CD4-positive, alpha-beta T cell treated with Interleukin-4 for 1 hour (primary cell): ENCODE results near the gene SPIB.
"Not testable (repeated sequence)": the region's sequence is repeated elsewhere in the genome, so short reads cannot be mapped to it uniquely, and the experiment has no call there.

Experiments
- DNase-seq, 2 donors: peaks; one replicate each; pipeline ENCODE4 v3.0.0-alpha.2; 2020 to 2022

Gene SPIB

DNA sequence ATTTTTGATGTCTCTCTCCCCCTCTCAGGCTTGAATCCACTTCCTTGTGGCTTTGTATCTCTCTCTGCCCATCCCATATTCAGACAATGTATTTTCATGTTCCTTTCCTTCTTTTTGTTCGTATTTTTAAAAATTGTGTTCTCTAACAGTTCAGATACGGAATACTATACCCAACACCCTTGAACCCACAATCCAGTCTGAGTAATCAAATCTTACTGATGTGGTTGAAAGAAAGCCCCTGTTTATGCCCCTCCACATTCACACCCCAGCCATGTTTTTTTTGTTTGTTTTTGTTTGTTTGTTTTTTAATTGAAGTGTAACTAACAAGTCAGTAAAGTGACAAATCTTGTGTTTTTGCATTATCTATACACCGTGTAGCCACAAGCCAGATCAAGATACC is 1.4 kb downstream of the SPIB start:
- DNase-seq, result no peak

DNA sequence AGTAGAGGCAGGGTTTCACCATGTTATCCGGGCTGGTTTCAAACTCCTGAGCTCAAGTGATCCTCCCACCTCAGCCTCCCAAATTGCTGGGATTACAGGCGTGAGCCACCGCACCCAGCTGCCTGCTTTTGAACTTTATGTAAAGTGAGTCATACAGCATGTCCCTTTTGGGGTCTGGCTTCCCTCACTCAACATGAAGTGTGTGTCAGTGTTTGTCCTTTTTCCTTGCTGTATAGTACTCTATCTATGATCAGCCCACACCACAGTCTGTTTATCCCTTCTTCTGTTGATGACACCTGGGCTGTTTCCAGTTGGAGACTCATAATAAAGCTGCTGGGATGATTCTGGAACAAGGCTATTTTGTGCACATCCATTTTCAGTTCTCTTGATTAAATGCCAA is 2.1 kb downstream of the SPIB start:
- DNase-seq, result no peak

DNA sequence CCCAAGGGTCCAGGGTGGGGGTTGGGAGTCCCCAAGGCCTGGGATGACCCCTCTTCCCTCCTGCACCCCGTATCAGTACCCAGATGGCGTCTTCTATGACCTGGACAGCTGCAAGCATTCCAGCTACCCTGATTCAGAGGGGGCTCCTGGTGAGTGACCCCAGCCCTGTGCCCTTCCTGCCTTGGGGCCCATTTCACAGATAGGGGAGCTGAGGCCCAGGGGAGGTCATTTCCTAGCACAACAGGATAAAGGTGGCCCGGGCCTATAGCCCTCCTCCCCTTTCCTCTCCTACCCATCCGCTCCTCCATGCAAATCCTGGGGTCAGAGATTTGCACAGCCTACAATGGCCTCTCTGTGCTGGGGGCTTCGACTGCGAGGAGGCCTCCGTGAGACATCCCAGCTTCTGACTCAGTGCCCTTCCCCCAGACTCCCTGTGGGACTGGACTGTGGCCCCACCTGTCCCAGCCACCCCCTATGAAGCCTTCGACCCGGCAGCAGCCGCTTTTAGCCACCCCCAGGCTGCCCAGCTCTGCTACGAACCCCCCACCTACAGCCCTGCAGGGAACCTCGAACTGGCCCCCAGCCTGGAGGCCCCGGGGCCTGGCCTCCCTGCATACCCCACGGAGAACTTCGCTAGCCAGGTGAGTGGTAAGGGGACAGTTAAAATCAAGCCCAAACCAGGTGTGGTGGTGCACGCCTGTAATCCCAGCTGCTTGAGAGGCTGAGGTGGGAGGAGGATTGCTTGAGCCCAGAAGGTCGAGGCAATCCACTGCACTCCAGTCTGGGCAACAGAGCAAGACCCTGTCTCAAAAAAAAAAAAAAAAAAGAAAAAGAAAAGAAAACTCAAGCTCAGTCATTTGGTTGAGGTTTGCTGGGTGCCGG is 3.9 kb downstream of the SPIB start:
- DNase-seq, result no peak

DNA sequence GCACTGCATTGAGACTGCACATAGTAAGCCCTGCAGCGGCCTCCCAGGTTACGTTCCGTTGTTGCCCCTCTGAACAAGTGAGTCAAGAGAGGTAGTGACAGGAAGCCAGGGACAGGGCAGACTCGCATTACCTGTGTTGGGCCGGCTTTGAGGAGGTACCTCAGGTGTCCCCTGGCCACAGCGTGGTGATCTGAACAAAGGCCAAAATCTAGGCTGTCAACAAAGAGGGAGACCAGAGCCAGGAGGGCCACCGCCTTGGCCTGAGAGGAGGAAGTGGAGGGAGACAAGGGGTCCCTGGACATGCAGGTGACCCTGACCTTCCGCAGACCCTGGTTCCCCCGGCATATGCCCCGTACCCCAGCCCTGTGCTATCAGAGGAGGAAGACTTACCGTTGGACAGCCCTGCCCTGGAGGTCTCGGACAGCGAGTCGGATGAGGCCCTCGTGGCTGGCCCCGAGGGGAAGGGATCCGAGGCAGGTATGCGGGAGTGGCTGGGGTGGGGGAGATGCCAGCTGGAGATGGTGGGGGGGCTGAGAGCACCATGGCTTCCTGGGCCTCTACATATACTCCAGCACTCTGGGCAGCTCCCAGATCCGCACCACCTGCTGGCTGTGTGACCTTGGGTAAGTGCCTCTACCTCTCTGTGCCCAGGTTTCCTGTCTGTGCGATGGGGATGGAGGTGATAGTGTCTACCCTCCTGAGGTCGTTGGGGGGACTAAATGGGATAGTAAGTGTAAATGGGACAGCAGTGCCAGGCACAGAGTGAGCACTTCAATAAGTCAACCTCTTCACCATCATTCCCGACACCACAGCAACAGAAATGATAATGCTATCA is 4.8 kb downstream of the SPIB start:
- DNase-seq, result no peak

DNA sequence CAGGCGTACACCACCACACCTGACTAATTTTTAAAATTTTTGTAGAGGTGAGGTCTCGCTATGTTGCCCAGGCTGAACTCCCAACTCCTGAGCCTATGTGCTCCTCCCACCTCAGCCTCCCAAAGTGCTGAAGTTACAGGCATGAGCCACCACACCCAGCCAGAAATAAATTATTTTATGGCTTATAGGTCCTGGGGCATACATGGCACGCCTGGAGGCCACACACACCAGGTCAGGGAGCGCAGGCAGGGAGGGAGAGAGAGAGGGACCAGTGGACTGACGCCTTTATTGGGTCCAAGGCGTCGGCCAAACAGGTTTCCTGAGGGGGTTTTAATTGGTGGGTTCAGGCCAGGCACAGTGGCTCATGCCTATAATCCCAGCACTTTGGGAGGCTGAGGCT is 6.8 kb downstream of the SPIB start:
- DNase-seq, result no peak

DNA sequence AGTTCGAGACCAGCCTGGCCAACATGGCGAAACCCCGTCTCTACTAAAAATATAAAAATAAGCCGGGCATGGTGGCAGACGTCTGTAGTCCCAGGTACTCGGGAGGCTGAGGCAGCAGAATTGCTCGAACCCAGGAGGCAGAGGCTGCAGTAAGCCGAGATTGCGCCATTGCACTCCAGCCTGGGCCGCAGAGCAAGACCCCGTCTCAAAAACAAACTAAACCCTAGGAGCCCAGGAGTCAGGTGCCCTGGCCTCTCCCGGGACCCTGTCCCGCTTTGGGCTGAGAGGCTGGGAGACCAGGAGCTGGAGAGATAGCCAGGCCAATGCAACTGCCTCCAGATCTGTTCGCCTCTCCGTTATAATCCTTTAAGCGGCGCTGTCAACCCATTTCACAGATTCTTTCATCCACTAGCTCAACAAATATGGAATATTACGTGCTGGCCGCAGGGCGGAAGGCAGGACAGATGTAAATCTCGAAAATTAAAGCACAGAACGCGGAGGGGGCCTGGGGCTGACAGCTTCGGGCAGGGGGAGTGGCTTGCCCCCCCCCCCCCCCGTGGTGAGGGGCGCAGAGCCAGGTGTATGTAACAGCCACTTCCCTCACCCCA is 8.7 kb downstream of the SPIB start:
- no peak for DNase-seq

DNA sequence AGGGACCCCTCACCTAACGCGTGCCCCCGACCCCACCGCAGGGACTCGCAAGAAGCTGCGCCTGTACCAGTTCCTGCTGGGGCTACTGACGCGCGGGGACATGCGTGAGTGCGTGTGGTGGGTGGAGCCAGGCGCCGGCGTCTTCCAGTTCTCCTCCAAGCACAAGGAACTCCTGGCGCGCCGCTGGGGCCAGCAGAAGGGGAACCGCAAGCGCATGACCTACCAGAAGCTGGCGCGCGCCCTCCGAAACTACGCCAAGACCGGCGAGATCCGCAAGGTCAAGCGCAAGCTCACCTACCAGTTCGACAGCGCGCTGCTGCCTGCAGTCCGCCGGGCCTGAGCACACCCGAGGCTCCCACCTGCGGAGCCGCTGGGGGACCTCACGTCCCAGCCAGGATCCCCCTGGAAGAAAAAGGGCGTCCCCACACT is 9.3 kb downstream of the SPIB start:
- DNase-seq, result peak; percentile 47 to 86

DNA sequence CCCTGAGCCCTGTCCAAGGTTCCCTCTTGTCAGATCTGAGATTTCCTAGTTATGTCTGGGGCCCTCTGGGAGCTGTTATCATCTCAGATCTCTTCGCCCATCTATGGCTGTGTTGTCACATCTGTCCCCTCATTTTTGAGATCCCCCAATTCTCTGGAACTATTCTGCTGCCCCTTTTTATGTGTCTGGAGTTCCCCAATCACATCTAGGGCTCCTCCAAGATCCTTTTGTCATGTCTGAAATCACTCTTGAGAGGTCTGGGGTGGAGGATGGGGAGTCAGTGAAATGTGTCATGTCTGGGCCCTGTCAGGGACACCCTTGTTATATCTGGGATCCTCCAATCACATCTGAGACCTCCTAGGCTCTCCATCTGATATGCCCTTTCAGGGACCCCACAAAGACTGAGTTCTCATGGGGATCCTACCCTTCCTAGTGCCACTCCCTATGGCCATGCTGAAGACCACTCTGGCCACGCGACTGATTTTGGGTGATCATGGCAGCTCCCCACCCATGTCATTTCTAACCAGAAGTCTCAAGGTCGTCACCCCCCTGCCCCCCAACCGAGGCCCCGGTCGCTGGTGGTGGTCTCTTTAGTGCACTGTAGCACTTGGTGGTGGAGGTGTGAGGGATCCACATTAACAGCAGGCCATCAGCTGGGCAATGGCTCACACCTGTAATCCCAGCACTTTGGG is 10.2 kb downstream of the SPIB start:
- DNase-seq, result peak in 1 of 2 donors; percentile 33

DNA sequence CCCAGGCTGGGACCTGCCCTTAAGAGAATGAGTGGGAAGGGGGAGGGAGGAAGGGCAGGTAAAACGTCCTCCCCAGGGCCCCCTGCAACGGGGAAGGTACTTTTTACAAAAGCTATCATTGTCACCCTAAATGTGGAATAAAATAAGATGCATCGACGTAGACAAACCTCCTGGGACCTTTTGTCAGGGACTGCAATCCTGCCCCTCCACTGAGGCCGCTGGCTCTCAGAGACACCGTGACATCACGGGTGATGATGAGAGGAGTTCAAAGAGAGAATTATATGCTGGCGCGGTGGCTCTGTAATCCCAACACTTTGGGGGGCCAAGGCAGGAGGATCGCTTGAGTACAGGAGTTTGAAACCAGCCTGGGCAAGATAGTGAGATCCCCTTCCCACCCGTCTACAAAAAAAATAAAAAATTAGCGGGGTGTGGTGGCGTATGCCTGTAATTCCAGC is 12.2 kb downstream of the SPIB start:
- DNase-seq, result peak in 1 of 2 donors; percentile 62

DNA sequence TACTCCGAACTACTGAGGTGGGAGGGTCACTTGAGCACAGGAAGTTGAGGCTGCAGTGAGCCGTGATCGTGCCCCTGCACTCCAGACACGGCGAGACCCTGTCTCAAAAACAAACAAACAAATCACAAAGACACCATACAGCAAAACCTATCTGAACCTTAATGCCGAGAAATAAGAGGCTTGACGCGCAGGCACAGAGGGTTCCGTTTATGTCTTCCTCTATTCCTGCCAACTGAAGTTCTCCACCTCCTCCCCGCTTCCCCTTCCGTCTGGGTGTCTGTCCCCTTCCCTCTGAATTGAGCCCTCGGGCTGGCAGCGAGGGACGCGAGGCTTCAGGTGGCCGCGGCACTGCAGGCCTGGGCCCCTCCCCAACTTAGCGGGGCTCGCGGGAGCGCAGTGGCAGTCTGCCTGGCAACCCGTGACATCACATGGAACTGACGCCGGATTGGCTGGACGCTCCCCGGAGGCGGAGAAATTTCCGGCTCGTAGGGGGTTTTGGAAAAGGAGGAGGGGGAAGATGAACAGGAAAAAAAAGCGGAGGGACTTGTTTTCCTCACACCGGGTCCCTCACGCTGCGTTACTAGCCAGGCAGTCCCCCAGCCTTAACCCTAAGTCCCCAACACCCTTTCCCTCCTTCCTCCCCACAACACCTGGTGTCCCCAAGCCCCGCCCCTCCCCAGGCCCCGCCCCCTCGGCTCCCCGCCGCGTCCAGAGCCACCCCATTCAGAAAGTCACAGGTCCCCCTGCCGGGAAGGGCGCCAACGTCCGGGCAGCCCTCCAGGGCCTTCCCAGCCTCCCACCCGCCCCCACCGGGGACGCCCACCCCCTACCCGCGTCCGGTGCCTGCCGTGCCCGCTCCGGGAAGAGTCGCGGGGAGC is 12.8 kb downstream of the SPIB start:
- DNase-seq, result peak; percentile 88 to 91

DNA sequence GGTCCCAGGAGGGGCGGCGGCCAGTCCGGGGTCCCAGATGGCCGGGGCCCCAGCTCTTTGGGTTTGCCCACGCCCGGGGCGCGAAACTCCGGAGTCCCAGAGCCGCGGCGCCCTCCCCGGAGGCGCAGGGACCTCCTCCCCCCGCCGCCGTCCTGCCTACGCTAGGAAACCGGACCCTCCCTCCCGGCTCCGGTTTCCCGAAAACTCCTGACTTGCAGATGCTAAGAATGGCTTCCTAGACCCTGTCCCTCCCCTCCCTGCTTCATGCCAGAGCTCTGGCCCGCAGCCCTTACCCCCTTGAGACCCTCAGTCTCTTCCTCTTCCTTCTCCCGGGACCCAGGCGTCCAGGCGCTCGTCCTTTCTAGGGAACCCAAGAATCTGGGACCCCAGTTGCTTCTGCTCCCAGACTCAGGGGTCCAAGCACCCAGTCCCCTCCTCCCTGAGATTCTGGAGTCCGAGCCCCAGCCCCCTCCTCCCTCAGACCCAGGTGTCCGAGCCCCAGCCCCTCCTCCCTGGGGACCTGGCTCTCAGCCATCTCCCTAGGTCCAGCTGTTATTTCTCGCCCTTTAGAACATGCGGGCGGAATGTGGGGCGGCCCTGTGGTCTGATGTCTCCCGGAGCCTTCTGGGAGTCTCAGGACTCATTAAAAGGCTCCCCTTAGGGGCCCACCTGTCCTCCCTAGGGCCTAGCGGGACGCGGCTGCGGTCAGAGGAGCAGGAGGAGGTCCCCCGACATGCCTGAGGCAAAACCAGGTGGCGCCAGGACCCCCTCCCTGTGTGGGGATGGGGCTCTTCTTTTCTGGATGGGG is 13.7 kb downstream of the SPIB start, which contains the start of gene MYBPC2:
Gene MYBPC2 (plus strand): TSS at position 672 of the 808 bp plus-strand sequence. CDS start 62 bp downstream, at position 734.
- no peak for DNase-seq

DNA sequence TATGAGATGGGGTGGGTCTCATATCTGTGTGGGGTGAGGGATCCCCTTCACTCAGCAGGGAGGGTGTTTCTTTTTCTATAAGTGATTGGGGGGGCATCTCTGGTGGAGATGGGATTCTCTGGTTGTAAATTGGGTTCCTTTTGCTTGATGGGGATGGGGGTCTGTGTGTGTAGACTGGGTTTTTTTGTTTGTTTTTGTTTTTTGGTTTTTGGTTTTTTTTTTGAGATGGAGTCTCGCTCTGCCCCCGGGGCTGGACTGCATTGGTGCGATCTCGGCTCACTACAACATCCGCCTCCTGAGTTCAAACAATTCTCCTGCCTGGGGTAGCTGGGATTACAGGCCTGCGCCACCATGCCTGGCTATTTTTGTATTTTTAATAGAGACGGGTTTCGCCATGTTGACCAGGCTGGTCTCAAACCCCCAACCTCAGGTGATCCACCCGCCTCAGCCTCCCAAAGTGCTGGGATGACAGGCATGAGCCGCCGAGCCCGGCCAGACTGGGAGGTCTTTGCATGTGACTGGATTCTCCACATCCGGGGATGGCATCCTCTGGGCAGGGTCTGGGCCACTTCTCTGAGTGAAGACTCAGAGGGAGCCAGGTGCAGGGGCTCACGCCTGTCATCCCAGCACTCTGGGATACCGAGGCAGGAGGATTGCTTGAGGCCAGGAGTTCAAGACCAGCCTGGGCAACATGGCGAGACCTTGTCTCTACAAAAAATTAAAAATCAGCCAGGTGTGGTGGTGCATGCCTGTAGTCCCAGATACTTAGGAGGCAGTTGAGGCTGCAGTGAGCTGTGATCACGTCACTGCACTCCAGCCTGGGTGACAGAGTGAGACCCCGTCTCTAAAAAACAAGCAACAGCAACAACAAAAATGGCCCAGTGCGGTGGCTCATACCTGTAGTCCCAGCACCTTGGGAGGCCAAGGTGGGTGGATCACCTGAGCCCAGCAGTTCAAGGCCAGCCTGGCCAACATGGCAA is 14.8 kb downstream of the SPIB start:
- no peak for DNase-seq

DNA sequence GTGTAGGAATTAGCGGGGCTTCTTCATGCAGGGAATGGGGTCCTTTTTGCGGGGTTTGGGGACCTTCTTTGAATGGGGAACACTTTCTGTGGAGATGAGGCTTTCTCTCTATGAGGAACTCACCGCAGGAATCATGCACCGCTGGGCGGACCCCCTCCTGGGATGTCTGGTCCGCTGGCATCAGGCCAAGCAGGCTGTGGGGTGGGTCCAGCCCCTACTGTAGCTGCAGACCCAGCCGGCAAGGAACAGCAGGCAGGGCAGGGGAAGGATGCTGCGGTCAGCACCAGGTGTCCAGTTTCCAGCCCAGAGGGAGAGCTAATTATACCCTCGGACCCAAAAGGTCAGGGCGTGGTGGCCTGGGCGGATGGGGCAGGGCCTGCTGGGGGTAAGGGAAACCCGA is 15.8 kb downstream of the SPIB start:
- DNase-seq, result peak in 1 of 2 donors; percentile 41

DNA sequence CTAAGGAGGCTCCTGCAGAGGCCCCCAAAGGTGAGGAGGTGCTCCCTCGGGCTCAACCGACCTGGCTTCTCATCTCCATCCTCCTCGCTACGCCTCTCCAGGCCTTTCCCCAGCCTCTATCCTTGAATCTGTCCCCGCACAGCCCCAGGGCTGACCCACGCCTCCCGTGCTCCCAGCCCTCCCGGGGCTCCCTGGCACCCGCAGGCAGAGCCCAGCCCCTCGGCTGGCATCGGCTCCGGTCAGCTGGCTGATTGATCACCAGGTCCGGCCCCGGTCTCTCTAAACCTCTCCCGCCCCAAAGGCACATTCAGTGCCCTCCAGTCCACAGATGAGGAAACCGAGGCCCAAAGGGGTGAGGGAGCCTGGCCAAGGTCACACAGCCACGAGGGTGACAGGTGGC is 16.5 kb downstream of the SPIB start:
- no peak for DNase-seq

DNA sequence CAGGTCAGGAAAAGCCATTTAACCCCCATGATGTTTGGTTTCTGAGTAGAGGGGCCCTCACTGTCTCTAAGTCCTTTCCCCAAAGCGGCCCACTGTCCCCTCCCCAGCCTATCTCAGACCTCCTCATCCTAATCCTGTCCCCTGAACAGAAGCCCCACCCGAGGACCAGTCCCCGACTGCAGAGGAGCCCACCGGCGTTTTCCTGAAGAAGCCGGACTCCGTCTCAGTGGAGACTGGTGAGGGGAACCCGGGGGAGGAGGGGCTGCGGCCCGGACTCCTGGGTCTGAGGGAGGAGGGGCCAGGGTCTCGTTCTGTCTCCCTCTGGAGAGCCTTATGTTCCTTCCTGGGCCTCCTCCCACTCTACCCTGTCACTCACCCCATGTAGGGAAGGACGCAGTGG is 16.9 kb downstream of the SPIB start:
- no peak for DNase-seq

DNA sequence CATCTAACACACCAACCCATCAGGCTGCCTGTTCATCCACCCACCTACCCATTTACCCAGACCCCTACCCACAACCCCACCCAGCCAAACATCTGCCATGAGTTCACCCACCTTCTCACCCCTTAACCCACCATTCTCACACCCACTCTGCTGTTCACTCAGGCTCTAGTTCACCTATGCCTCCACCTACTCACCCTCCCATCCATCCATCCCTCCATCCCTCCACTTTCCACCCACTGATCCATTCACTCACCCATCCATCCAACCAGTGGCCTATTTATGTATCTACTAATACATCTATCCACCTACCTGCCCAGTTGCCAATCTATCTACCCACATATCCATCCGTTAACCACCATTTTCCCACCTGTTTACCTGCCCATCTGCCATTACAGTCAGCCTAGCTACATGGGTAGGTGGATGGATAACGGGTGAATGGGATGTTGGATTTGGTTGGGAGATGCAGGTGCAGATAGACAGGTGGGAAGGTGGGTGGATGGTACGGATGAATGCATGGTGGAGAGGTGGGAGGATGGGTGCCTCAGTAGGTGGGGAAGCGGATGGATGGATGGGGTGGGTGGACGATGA is 19.2 kb downstream of the SPIB start:
- no peak for DNase-seq

DNA sequence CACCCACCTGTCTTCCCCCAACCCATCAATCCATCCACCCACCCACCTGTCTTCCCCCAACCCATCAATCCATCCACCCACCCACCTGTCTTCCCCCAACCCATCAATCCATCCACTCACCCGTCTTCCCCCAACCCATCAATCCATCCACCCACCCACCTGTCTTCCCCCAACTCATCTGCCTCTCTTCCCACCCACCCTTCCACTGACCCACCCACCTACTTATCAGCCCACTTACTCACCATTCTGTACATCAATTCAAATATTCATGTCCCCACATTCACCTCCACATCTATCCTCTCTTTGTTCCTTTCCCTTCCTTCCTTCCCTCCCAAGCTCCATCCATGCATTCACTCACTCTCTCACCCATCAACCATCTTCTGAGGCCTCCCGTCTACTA is 20.4 kb downstream of the SPIB start:
- not testable (repeated sequence) for DNase-seq

DNA sequence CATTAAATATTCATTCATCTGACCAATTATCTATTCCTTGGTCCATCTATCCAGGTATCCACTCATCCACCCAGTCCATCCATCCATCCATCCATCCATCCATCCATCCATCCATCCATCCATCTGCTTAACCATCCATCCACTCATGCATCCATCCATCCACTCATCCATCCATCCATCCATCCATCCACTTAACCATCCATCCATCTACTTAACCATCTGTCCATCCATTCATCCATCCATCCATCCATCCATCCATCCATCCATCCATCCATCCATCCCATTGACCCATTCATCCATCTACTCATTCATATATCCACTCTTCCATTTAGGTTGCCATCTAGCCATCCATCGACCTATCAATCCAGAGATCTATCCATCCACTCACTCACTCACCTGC is 25.3 kb downstream of the SPIB start:
- DNase-seq, result no peak

DNA sequence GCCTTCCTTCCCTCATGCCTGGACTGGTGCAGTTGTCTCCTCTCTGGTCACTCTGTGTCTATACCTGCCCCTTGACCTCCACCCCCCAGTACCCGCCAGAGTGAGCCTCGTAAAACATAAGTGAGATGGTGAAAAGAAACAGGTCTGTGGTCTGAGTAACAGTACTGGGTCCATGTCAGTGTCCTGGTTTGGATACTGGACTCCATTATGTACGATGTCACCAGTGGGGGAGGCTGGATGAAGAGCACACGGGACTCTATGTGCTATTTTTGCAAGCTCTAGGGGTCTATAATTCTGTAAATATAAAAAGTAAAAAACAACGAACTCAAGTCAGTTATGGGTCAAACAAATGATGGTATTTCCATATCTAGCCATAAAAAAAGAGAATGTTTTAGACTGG is 28.3 kb downstream of the SPIB start:
- no peak for DNase-seq
